ENCODE data around the gene HESX1. TPM values are rescaled to one million over a fixed set of nuclear protein-coding genes. Genes with fewer than 3 reads are reported as not detected.

The HESX1 gene
- total and polyA plus RNA-seq, 3 donors from 2014 or later: 6.4 to 9.1 (median 7.9) TPM

GRCh38 chr3:57165641-57166040, 34.1 kb downstream of the HESX1 start:
- TF ChIP-seq POLR2A (IDR thresholded peaks at IDR 0.05): no peak
- peaks cover 13% of the 10 kb centered on the region for H3K4me1 ChIP-seq
- WGBS, 2 donors: 13 to 24% methylated on average over 4 of the region's 4 CpGs
- H3K27ac ChIP-seq: no peak overlapping the region
- intact Hi-C loops (cut with DNase I; ENCODE audit: low total_unique reads): loop anchor here (10.0 kb wide), 1 partner anchor 61 kb away; no protein-coding TSS in a partner anchor
- no peaks in the 10 kb centered on the region for H3K36me3 ChIP-seq (ENCODE audit: low read depth, missing control alignments)
- H3K4me3 ChIP-seq: peak overlapping the region in 1 of 2 donors; percentile 11
- H3K9me3 ChIP-seq: no peaks in the 10 kb centered on the region
- no peaks in the 10 kb centered on the region for H3K27me3 ChIP-seq
- DNase-seq: no peak

GRCh38 chr3:57164657-57165573, 34.9 kb downstream of the HESX1 start, which contains the start of gene IL17RD:
Gene IL17RD (minus strand): TSS chr3:57165353. CDS start chr3:57165286, 67 bp downstream.
- Histone ChIP-seq H3K27me3 (no peaks in the 10 kb centered on the region), H3K4me3 (peak within 1 kb of the TSS; percentile 76 to 77), H3K36me3 (ENCODE audit: low read depth, missing control alignments) (no peaks in the 10 kb centered on the region), H3K4me1 (peaks cover 20% of the 10 kb centered on the region), H3K9me3 (no peaks in the 10 kb centered on the region), H3K27ac (peak within 1 kb of the TSS; percentile 72 to 84)
- intact Hi-C loops (cut with DNase I; ENCODE audit: low total_unique reads): loop anchor here (10.0 kb wide), 1 partner anchor 60 kb away; no protein-coding TSS in a partner anchor
- DNase-seq: peak; percentile 91
- TF ChIP-seq CTCF (IDR thresholded peaks at IDR 0.05) (no peak), POLR2A (IDR thresholded peaks at IDR 0.05) (no peak)
- 1 to 2% methylated on average over 15 to 52 of the region's 98 CpGs for WGBS, 2 donors

- 2 to 4% methylated on average over 21 to 23 of the region's 30 CpGs for WGBS, 2 donors
- no peaks in the 10 kb centered on the region for H3K36me3 ChIP-seq (ENCODE audit: low read depth, missing control alignments)
- TF ChIP-seq CTCF (IDR thresholded peaks at IDR 0.05) (no peak), POLR2A (IDR thresholded peaks at IDR 0.05) (no peak)
- H3K27me3 ChIP-seq: no peaks in the 10 kb centered on the region
- H3K9me3 ChIP-seq: no peaks in the 10 kb centered on the region
- intact Hi-C loops (cut with DNase I; ENCODE audit: low total_unique reads): loop anchor here (10.0 kb wide), 1 partner anchor 59 kb away; no protein-coding TSS in a partner anchor
- peak overlapping the region; percentile 72 to 84 for H3K27ac ChIP-seq
- H3K4me3 ChIP-seq: peak overlapping the region; percentile 76 to 77
- peaks cover 26% of the 10 kb centered on the region for H3K4me1 ChIP-seq
- DNase-seq: peak; percentile 66
These were observed 35.5 kb downstream of the HESX1 start for GRCh38 chr3:57164217-57164656.

DNA sequence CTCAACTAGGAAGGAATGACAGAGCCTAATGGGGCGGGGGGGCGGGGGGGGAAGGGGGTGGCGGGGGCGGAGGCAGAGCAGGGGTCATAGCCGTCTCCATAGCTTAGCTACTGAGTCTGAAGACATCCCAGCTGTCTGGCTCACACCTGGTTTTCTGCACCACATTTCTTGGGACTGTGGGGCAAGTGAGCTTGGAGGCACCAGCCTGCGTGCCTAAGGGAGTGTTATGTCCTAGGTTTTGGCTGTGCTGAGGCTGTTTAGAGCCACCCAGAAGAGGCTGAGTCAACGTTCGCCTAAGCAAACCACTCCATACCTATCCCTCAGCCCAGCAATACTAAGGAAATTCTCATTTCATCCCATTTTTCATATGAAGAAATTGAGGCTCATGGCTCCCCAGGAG, 36.0 kb downstream of the HESX1 start:
- Histone ChIP-seq H3K9me3 (no peaks in the 10 kb centered on the region), H3K4me3 (peak overlapping the region; percentile 76 to 77), H3K4me1 (peaks cover 27% of the 10 kb centered on the region), H3K27ac (peak overlapping the region in 1 of 2 donors; percentile 84), H3K27me3 (no peaks in the 10 kb centered on the region), H3K36me3 (ENCODE audit: low read depth, missing control alignments) (no peaks in the 10 kb centered on the region)
- intact Hi-C loops (cut with DNase I; ENCODE audit: low total_unique reads): loop anchor here (10.0 kb wide), 1 partner anchor 59 kb away; no protein-coding TSS in a partner anchor
- 18 to 34% methylated on average over 6 to 8 of the region's 8 CpGs for WGBS, 2 donors
- TF ChIP-seq POLR2A (IDR thresholded peaks at IDR 0.05) (no peak), CTCF (IDR thresholded peaks at IDR 0.05) (no peak)
- DNase-seq: no peak

GRCh38 chr3:57161915-57162314, 37.9 kb downstream of the HESX1 start:
- Histone ChIP-seq H3K4me1 (peaks cover 27% of the 10 kb centered on the region), H3K4me3 (no peak overlapping the region), H3K27me3 (no peaks in the 10 kb centered on the region), H3K36me3 (ENCODE audit: low read depth, missing control alignments) (no peaks in the 10 kb centered on the region), H3K27ac (no peak overlapping the region), H3K9me3 (no peaks in the 10 kb centered on the region)
- intact Hi-C loops (cut with DNase I; ENCODE audit: low total_unique reads): loop anchor here (10.0 kb wide), 1 partner anchor 57 kb away; no protein-coding TSS in a partner anchor
- no peak for DNase-seq
- 60 to 73% methylated on average over 1 of the region's 1 CpG for WGBS, 2 donors
- TF ChIP-seq POLR2A (IDR thresholded peaks at IDR 0.05) (no peak), CTCF (IDR thresholded peaks at IDR 0.05) (no peak)
